Ovary (tissue), 3 donors: ENCODE data around the gene METAP2.

Source experiments
- CTCF ChIP-seq, 3 donors: fragments of 450-650 bp in 2 of 3; fragments of 200-600 bp in 1 of 3; IDR thresholded peaks; one replicate each; pipeline versions ENCODE4 v1.5.1 to v1.8.0; 2016 to 2022; ENCODE audit warnings: antibody characterized with exemption in 3 of 3, mild to moderate bottlenecking in 1 of 3
- EP300 ChIP-seq: sonication (generic); formaldehyde crosslinking; IDR thresholded peaks from one replicate; pipeline ENCODE4 v1.6.1; 2017; ENCODE audit warnings: antibody characterized with exemption
- POLR2A ChIP-seq: fragments of 450-650 bp; IDR thresholded peaks from one replicate; pipeline ENCODE4 v1.6.1; 2017; ENCODE audit warnings: antibody characterized with exemption, mild to moderate bottlenecking, moderate library complexity
- donor health status: DM: no; HTN: no; CAD: no.

GRCh38 chr12:95445884-95446505 is 28.0 kb upstream of the METAP2 start:
- no peak for TF ChIP-seq CTCF (IDR thresholded peaks at IDR 0.05)
- TF ChIP-seq EP300: no peak
- TF ChIP-seq POLR2A: no peak
